Natural killer cell (primary cell): ENCODE data around the gene HSF2. TPM values are rescaled to one million over a fixed set of nuclear protein-coding genes. Genes with fewer than 3 reads are reported as not detected.

ENCODE experiments used
- ATAC-seq, 3 donors: fragments of 150-1000 bp in 2 of 3; fragments of 200-7000 bp in 1 of 3; cut with Tn5 transposase; 1 replicate in 1 of 3; 2 replicates in 2 of 3; pipeline ENCODE4 v1.10.0; 2021; ENCODE audit warnings: mild to moderate bottlenecking in 2 of 3, moderate library complexity in 2 of 3
- DNase-seq, 2 donors: peaks; one replicate each; pipeline versions ENCODE4 v3.0.0 to v3.0.0-alpha.2; 2013 to 2021; ENCODE audit warnings: mixed read lengths in 1 of 2
- H3K27ac ChIP-seq: one replicate; pipeline ENCODE4 v1.5.1; 2013; ENCODE audit warnings: mild to moderate bottlenecking, low read length
- H3K27me3 ChIP-seq: one replicate; pipeline ENCODE4 v1.6.1; 2013; ENCODE audit warnings: low read length; ENCODE audit not compliant: control insufficient read depth, insufficient read depth
- H3K36me3 ChIP-seq: one replicate; pipeline ENCODE4 v1.6.1; 2013; ENCODE audit warnings: low read length; ENCODE audit not compliant: control insufficient read depth, insufficient read depth
- H3K4me1 ChIP-seq: one replicate; pipeline ENCODE4 v1.6.1; 2013; ENCODE audit warnings: low read length; ENCODE audit not compliant: control insufficient read depth, insufficient read depth
- H3K4me3 ChIP-seq: one replicate; pipeline ENCODE4 v1.5.1; 2013; ENCODE audit warnings: low read length
- H3K9me3 ChIP-seq: one replicate; pipeline ENCODE4 v1.6.1; 2013; ENCODE audit warnings: low read length; ENCODE audit not compliant: control insufficient read depth, insufficient read depth
- H3K27ac Mint-ChIP-seq, 2 donors: one replicate each; pipeline ENCODE4 v1.8.0; 2022; ENCODE audit warnings: mild to moderate bottlenecking in 2 of 2, mixed read lengths in 2 of 2, moderate library complexity in 1 of 2
- H3K27me3 Mint-ChIP-seq, 2 donors: one replicate each; pipeline ENCODE4 v1.8.0; 2022; ENCODE audit warnings: low read depth in 2 of 2, mixed read lengths in 2 of 2
- H3K36me3 Mint-ChIP-seq: one replicate; pipeline ENCODE4 v1.8.0; 2022; ENCODE audit warnings: mixed read lengths
- H3K4me1 Mint-ChIP-seq, 2 donors: one replicate each; pipeline ENCODE4 v1.8.0; 2022; ENCODE audit warnings: mixed read lengths in 2 of 2
- H3K4me3 Mint-ChIP-seq: one replicate; pipeline ENCODE4 v1.8.0; 2022; ENCODE audit warnings: mild to moderate bottlenecking, moderate library complexity, mixed read lengths
- H3K9me3 Mint-ChIP-seq, 2 donors: one replicate each; pipeline ENCODE4 v1.8.0; 2022; ENCODE audit warnings: mixed read lengths in 2 of 2
- WGBS: methylation state at CpG from one replicate; pipeline ENCODE4 v1.1.7; 2013; ENCODE audit warnings: missing lambda C conversion rate; ENCODE audit not compliant: insufficient coverage; 5-methylcytosine and 5-hydroxymethylcytosine counted together
- intact Hi-C: fragments of 100-400 bp; cut with micrococcal nuclease; formaldehyde crosslinking; loops from one replicate; pipeline ENCODE4 v1.14.2; 2022
- total RNA-seq, 4 donors: library from RNA; stranded (reverse); fragments of 120-200 nt in 1 of 4; gene quantifications; one replicate each; pipeline versions ENCODE4 v1.2.3 to v1.2.4, GENCODE V29; 2013 to 2022
- TF ChIP-seq, protein P1 (sequence below): fragments of 200-600 bp; IDR thresholded peaks from one replicate; pipeline ENCODE4 v1.8.0; 2022; ENCODE audit warnings: antibody characterized with exemption

Gene HSF2
- total RNA-seq, 3 donors from 2014 or later (not counting 1 experiment from before 2014, with no cell fraction given) = 16.4 to 23.5 (median 21.1) TPM

- DNase-seq (no peak), ATAC-seq (no peak)
- Mint-ChIP-seq H3K9me3 (no peaks in the 10 kb centered on the region), H3K4me3 (no peak overlapping the region), H3K27me3 (no peaks in the 10 kb centered on the region), H3K27ac (no peak overlapping the region), H3K36me3 (no peaks in the 10 kb centered on the region), H3K4me1 (peaks cover 46 to 61% of the 10 kb centered on the region in 2 donors)
- Histone ChIP-seq H3K27ac (no peak overlapping the region), H3K36me3 (no peaks in the 10 kb centered on the region), H3K4me1 (no peaks in the 10 kb centered on the region), H3K27me3 (no peaks in the 10 kb centered on the region), H3K9me3 (no peaks in the 10 kb centered on the region), H3K4me3 (no peak overlapping the region)
- WGBS = 100% methylated on average over 1 of the region's 1 CpG
- intact Hi-C loops = no loop called here
- TF ChIP-seq, protein P1, sequence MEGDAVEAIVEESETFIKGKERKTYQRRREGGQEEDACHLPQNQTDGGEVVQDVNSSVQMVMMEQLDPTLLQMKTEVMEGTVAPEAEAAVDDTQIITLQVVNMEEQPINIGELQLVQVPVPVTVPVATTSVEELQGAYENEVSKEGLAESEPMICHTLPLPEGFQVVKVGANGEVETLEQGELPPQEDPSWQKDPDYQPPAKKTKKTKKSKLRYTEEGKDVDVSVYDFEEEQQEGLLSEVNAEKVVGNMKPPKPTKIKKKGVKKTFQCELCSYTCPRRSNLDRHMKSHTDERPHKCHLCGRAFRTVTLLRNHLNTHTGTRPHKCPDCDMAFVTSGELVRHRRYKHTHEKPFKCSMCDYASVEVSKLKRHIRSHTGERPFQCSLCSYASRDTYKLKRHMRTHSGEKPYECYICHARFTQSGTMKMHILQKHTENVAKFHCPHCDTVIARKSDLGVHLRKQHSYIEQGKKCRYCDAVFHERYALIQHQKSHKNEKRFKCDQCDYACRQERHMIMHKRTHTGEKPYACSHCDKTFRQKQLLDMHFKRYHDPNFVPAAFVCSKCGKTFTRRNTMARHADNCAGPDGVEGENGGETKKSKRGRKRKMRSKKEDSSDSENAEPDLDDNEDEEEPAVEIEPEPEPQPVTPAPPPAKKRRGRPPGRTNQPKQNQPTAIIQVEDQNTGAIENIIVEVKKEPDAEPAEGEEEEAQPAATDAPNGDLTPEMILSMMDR = no peak
Observed at GRCh38 chr6:122406187-122406586, 6.7 kb downstream of the HSF2 start.

DNA sequence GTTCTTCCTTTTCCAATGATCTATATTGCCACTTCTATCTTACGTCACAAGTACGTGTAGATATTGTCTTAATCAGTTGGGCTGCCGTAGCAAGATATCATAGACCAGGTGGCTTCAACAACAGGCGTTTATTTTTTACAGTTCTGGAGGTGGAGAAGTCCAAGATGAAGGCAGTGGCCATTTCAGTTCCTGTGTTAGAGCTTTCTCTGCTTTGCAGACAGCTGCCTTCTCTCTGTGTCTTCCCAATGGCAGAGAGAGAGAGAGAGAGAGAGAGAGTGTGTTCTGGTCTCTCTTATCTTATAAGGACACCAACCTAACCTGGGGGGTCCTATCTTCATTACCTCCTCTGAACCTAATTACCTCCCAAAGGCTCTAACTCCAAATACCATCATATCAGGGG is 8.3 kb downstream of the HSF2 start:
- Mint-ChIP-seq H3K4me3 (no peak overlapping the region), H3K27me3 (no peaks in the 10 kb centered on the region), H3K36me3 (no peaks in the 10 kb centered on the region), H3K4me1 (peaks cover 39 to 58% of the 10 kb centered on the region in 2 donors), H3K9me3 (no peaks in the 10 kb centered on the region), H3K27ac (peak overlapping the region in 1 of 2 donors; percentile 82)
- intact Hi-C loops = no loop called here
- Histone ChIP-seq H3K27ac (no peak overlapping the region), H3K36me3 (peaks cover 1% of the 10 kb centered on the region), H3K4me3 (no peak overlapping the region), H3K4me1 (no peaks in the 10 kb centered on the region), H3K27me3 (no peaks in the 10 kb centered on the region), H3K9me3 (no peaks in the 10 kb centered on the region)
- DNase-seq (no peak), ATAC-seq (no peak)
- WGBS = 95% methylated on average over 4 of the region's 4 CpGs
- TF ChIP-seq, protein P1 = no peak

- H3K27ac ChIP-seq = no peak overlapping the region
- H3K4me1 ChIP-seq = no peaks in the 10 kb centered on the region
- H3K27me3 ChIP-seq = no peaks in the 10 kb centered on the region
- no peak for DNase-seq
- TF ChIP-seq, protein P1 = no peak
- peak overlapping the region; percentile 52 to 82 for H3K27ac Mint-ChIP-seq
- H3K36me3 ChIP-seq = peaks cover 6% of the 10 kb centered on the region
- no peaks in the 10 kb centered on the region for H3K27me3 Mint-ChIP-seq
- no peaks in the 10 kb centered on the region for H3K36me3 Mint-ChIP-seq
- no peak overlapping the region for H3K4me3 ChIP-seq
- ATAC-seq = no peak
- WGBS = 100% methylated on average over 1 of the region's 1 CpG
- peaks cover 39 to 58% of the 10 kb centered on the region in 2 donors for H3K4me1 Mint-ChIP-seq
- H3K9me3 ChIP-seq = no peaks in the 10 kb centered on the region
- no peaks in the 10 kb centered on the region for H3K9me3 Mint-ChIP-seq
- intact Hi-C loops = no loop called here
- peak overlapping the region; percentile 77 for H3K4me3 Mint-ChIP-seq
Observed at GRCh38 chr6:122408240-122408639, 8.8 kb downstream of the HSF2 start.
